HG02678 (cell line): ENCODE data around the gene BABAM2.
"Not testable (repeated sequence)": the region's sequence is repeated elsewhere in the genome, so short reads cannot be mapped to it uniquely, and the experiment has no call there.

Experiments used
- ATAC-seq: cut with Tn5 transposase; IDR thresholded peaks from one replicate; pipeline ENCODE4 v1.9.1; 2021; ENCODE audit warnings: mild to moderate bottlenecking, moderate library complexity; ENCODE audit not compliant: unreplicated experiment

BABAM2 gene

GRCh38 chr2:27890146-27890923 lies at the start of gene BABAM2, which contains the start of gene RBKS:
Gene BABAM2 (plus strand): TSS chr2:27890729. CDS start chr2:27894557, 3,828 bp downstream.
Gene RBKS (minus strand): TSS chr2:27890387. CDS start chr2:27890345, 42 bp downstream.
- peak; percentile 83 for ATAC-seq

GRCh38 chr2:27842894-27843293 lies 47.6 kb upstream of the BABAM2 start:
- ATAC-seq = no peak

GRCh38 chr2:27843992-27844391 lies 46.5 kb upstream of the BABAM2 start:
- no peak for ATAC-seq

- ATAC-seq = no peak
Measured at GRCh38 chr2:27844821-27845255, 45.7 kb upstream of the BABAM2 start.

- ATAC-seq = no peak
Measured at GRCh38 chr2:27847333-27847732, 43.2 kb upstream of the BABAM2 start.

- ATAC-seq = no peak
Measured at GRCh38 chr2:27849558-27850205, 40.8 kb upstream of the BABAM2 start.

- ATAC-seq = no peak
Measured at GRCh38 chr2:27852691-27853090, 37.8 kb upstream of the BABAM2 start.

- no peak for ATAC-seq
Measured at GRCh38 chr2:27854229-27854862, 36.2 kb upstream of the BABAM2 start.

- no peak for ATAC-seq
Measured at GRCh38 chr2:27855476-27855875, 35.1 kb upstream of the BABAM2 start.

- no peak for ATAC-seq
Measured at GRCh38 chr2:27856386-27856785, 34.1 kb upstream of the BABAM2 start.

- no peak for ATAC-seq
Measured at GRCh38 chr2:27856956-27857355, 33.6 kb upstream of the BABAM2 start.

- no peak for ATAC-seq
Measured at GRCh38 chr2:27857417-27858172, 32.9 kb upstream of the BABAM2 start.

- no peak for ATAC-seq
Measured at GRCh38 chr2:27860111-27860510, 30.4 kb upstream of the BABAM2 start.

GRCh38 chr2:27863146-27863545 lies 27.4 kb upstream of the BABAM2 start:
- no peak for ATAC-seq

- ATAC-seq = not testable (repeated sequence)
Measured at GRCh38 chr2:27863955-27864354, 26.6 kb upstream of the BABAM2 start.

- ATAC-seq = no peak
Measured at GRCh38 chr2:27866237-27866636, 24.3 kb upstream of the BABAM2 start.

- ATAC-seq = no peak
Measured at GRCh38 chr2:27869763-27870162, 20.8 kb upstream of the BABAM2 start.

GRCh38 chr2:27870724-27871123 lies 19.8 kb upstream of the BABAM2 start:
- no peak for ATAC-seq

- no peak for ATAC-seq
Measured at GRCh38 chr2:27871802-27872201, 18.7 kb upstream of the BABAM2 start.

- no peak for ATAC-seq
Measured at GRCh38 chr2:27873091-27873490, 17.4 kb upstream of the BABAM2 start.
